GM12878 (cell line): ENCODE results near the gene SLC6A9. TPM values are rescaled to one million over a fixed set of nuclear protein-coding genes. Genes with fewer than 3 reads are reported as not detected.

Source experiments
- ATAC-seq: fragments of 200-7000 bp; cut with Tn5 transposase; 3 replicates; pipeline ENCODE4 v1.9.1; 2020; ENCODE audit warnings: mild to moderate bottlenecking, moderate library complexity
- BruUV-seq: library from RNA; stranded (reverse); fragments of 400-500 nt; replicated peaks from 2 replicates; lab custom pipeline; 2021; lab: Mats Ljungman, UMichigan
- CTCF ChIA-PET: fragments of 300-600 bp; sonication (Branson Sonifier 250); formaldehyde crosslinking; extraction: SDS; loops from one replicate; lab custom pipeline; 2021; ENCODE audit warnings: inconsistent platforms; lab: Yijun Ruan, JAX
- POLR2A ChIA-PET: fragments of 350-600 bp; formaldehyde crosslinking; extraction: SDS; loops from one replicate; lab custom pipeline; 2021; ENCODE audit warnings: inconsistent platforms; lab: Charles Lee
- RAD21 ChIA-PET: fragments of 300-600 bp; sonication (Branson Sonifier 250); formaldehyde crosslinking; loops from one replicate; lab custom pipeline; 2023; ENCODE audit warnings: antibody characterized with exemption; ENCODE audit not compliant: unreplicated experiment; lab: Charles Lee
- SMC1A ChIA-PET: fragments of 300-600 bp; sonication (Branson Sonifier 250); formaldehyde crosslinking; loops from one replicate; lab custom pipeline; 2023; ENCODE audit not compliant: unreplicated experiment, uncharacterized antibody; lab: Charles Lee
- DNase-seq: peaks from one replicate; pipeline ENCODE4 v3.0.0-alpha.2; 2011; ENCODE audit warnings: low read depth, low spot score
- FAIRE-seq: peaks from 3 replicates; lab custom pipeline; 2011; peaks lifted over from hg19 to GRCh38; lab: Jason Lieb, UNC
- H2AFZ ChIP-seq: 2 replicates; pipeline ENCODE4 v1.6.0; 2011; ENCODE audit warnings: low read depth, low read length, control low read depth; ENCODE audit not compliant: control insufficient read depth
- H3K27ac ChIP-seq: 2 replicates; pipeline ENCODE4 v1.5.1; 2011; ENCODE audit warnings: control low read depth; ENCODE audit not compliant: control insufficient read depth, insufficient read depth
- H3K27me3 ChIP-seq, 2 experiments: replicated peaks in 1 of 2; 2 replicates each; pipeline versions ENCODE4 v1.6.0 to v1.6.1; 2011; ENCODE audit warnings: low read length in 1 of 2; ENCODE audit not compliant: control insufficient read depth in 2 of 2, insufficient read depth in 2 of 2
- H3K36me3 ChIP-seq, 2 experiments: 2 replicates each; pipeline ENCODE4 v1.5.1; 2011; ENCODE audit warnings: low read length in 1 of 2; ENCODE audit not compliant: control insufficient read depth in 2 of 2, insufficient read depth in 2 of 2
- H3K4me1 ChIP-seq: 2 replicates; pipeline ENCODE4 v1.6.1; 2011; ENCODE audit warnings: mild to moderate bottlenecking, low read length, moderate library complexity, mixed read lengths; ENCODE audit not compliant: control insufficient read depth, insufficient read depth
- H3K4me2 ChIP-seq: 2 replicates; pipeline ENCODE4 v1.6.0; 2011; ENCODE audit warnings: control low read depth; ENCODE audit not compliant: control insufficient read depth, insufficient read depth
- H3K4me3 ChIP-seq: fragments of 200-600 bp; sonication (generic); 2 replicates; pipeline ENCODE4 v1.5.1; 2016
- H3K79me2 ChIP-seq: 2 replicates; pipeline ENCODE4 v1.6.0; 2011; ENCODE audit warnings: low read length; ENCODE audit not compliant: control insufficient read depth, insufficient read depth
- H3K9ac ChIP-seq: 2 replicates; pipeline ENCODE4 v1.8.0; 2011; ENCODE audit warnings: low read length, control low read depth, mixed read lengths; ENCODE audit not compliant: control insufficient read depth, insufficient read depth
- H3K9me3 ChIP-seq: replicated peaks from 3 replicates; pipeline ENCODE4 v1.5.1; 2011; ENCODE audit warnings: mild to moderate bottlenecking, low read length; ENCODE audit not compliant: control insufficient read depth, insufficient read depth
- H4K20me1 ChIP-seq: 2 replicates; pipeline ENCODE4 v1.6.0; 2011; ENCODE audit not compliant: control insufficient read depth, insufficient read depth
- BACH1 ChIP-seq: fragments of 450-650 bp; IDR thresholded peaks from 2 replicates; pipeline ENCODE4 v1.6.1; 2017; ENCODE audit warnings: mild to moderate bottlenecking, borderline replicate concordance
- BHLHE40 ChIP-seq, 2 experiments: fragments of 450-650 bp in 1 of 2; IDR thresholded peaks; 2 replicates each; pipeline ENCODE4 v1.6.1; 2011 to 2017; ENCODE audit warnings: low read depth in 2 of 2, borderline replicate concordance in 1 of 2, improper control_type of control experiment in 1 of 2, low read length in 1 of 2, mild to moderate bottlenecking in 1 of 2
- CUX1 ChIP-seq: IDR thresholded peaks from 2 replicates; pipeline ENCODE4 v1.6.1; 2012; ENCODE audit warnings: improper control_type of control experiment, low read depth, low read length; ENCODE audit not compliant: insufficient replicate concordance
- EZH2 ChIP-seq: IDR thresholded peaks from 2 replicates; pipeline ENCODE4 v1.6.1; 2012; ENCODE audit warnings: low read depth, mild to moderate bottlenecking, control low read depth, inconsistent platforms, low read length, borderline replicate concordance; ENCODE audit not compliant: control insufficient read depth
- GATAD2B ChIP-seq: fragments of 450-650 bp; conservative IDR thresholded peaks from 2 replicates; pipeline ENCODE4 v1.6.1; 2017; ENCODE audit warnings: low read depth, mild to moderate bottlenecking, moderate library complexity
- HDGF ChIP-seq: fragments of 450-650 bp; IDR thresholded peaks from 2 replicates; pipeline ENCODE4 v1.6.1; 2016; ENCODE audit warnings: antibody characterized with exemption
- RCOR1 ChIP-seq: conservative IDR thresholded peaks from 2 replicates; pipeline ENCODE4 v1.6.1; 2012; ENCODE audit warnings: low read depth, low read length, improper control_type of control experiment
- SP1 ChIP-seq: IDR thresholded peaks from one replicate; pipeline ENCODE4 v1.6.1; 2011; ENCODE audit warnings: low read depth, low read length
- ZNF592 ChIP-seq: fragments of 450-650 bp; IDR thresholded peaks from 2 replicates; pipeline ENCODE4 v1.6.1; 2017; ENCODE audit warnings: mild to moderate bottlenecking, moderate library complexity
- WGBS: methylation state at CpG from one replicate; pipeline ENCODE4 v1.1.6; 2016; ENCODE audit warnings: low lambda C conversion rate; ENCODE audit not compliant: insufficient replicate concordance, insufficient coverage; ENCODE audit errors: missing lambda C conversion rate; 5-methylcytosine and 5-hydroxymethylcytosine counted together
- in situ Hi-C: fragments of 300-500 bp; cut with MboI; formaldehyde crosslinking; loops from 9 replicates; pipeline ENCODE4 v1.14.3; 2018; ENCODE audit warnings: mixed read lengths
- intact Hi-C: fragments of 100-400 bp; cut with micrococcal nuclease; formaldehyde crosslinking; loops from one replicate; pipeline ENCODE4 v1.14.2; 2022; ENCODE audit not compliant: unreplicated experiment
- polyA plus RNA-seq, 11 experiments: library from polyadenylated mRNA; depleted of rRNA in 4 of 11; unstranded in 6 of 11; stranded (reverse) in 5 of 11; fragments of >200 nt; fragmentation: Nextera tagmentation in 4 of 11; fragmentation: Illumina TruSeq in 1 of 11; extraction: Ambion mirVana in 4 of 11; extraction: Trizol in 1 of 11; gene quantifications; 1 replicate in 1 of 11; 2 replicates in 10 of 11; pipeline versions ENCODE4 v1.2.1 to v1.2.3, GENCODE V29; 2011 to 2016; ENCODE audit warnings: inconsistent platforms in 2 of 11, missing spikeins in 2 of 11, low read depth in 1 of 11
- total RNA-seq, 4 experiments: library from RNA; depleted of rRNA in 3 of 4; stranded (reverse); fragments of >200 nt in 3 of 4; fragmentation: Illumina TruSeq in 1 of 4; extraction: Trizol in 1 of 4; gene quantifications; 2 replicates each; pipeline versions ENCODE4 v1.2.1 to v1.2.3, GENCODE V29; 2013 to 2021
- TF ChIP-seq, protein P1 (sequence below): fragments of 450-650 bp; IDR thresholded peaks from 2 replicates; pipeline ENCODE4 v1.6.1; 2014; ENCODE audit warnings: mild to moderate bottlenecking

The SLC6A9 gene
- total and polyA plus RNA-seq, 10 of the 15 experiments (the other 5 are each of a cell fraction or from before 2014, with no cell fraction given), result 0.02 to 2.0 (median 0.63) TPM

- H3K9me3 ChIP-seq, result no peaks in the 10 kb centered on the region
- CTCF ChIA-PET, result interaction anchor here (1.2 to 1.6 kb wide), 3 partner anchors 14 to 128 kb away, joined by 3 to 5 read pairs (median 3); no protein-coding TSS in a partner anchor
- in situ Hi-C loops (no loop called here), intact Hi-C loops (no loop called here)
- no peaks in the 10 kb centered on the region for H3K4me1 ChIP-seq
- H3K4me3 ChIP-seq, result no peak overlapping the region
- H3K4me2 ChIP-seq, result no peak overlapping the region
- no peaks in the 10 kb centered on the region for H3K79me2 ChIP-seq
- H4K20me1 ChIP-seq, result no peaks in the 10 kb centered on the region
- H3K9ac ChIP-seq, result no peak overlapping the region
- no peak for FAIRE-seq
- SMC1A ChIA-PET, result no interaction called here
- no peak for ATAC-seq
- H3K36me3 ChIP-seq, result no peaks in the 10 kb centered on the region
- 74% methylated on average over 2 of the region's 2 CpGs for WGBS
- POLR2A ChIA-PET, result interaction anchor here (0.7 kb wide), 1 partner anchor 217 kb away, joined by 4 read pairs; no protein-coding TSS in a partner anchor
- H3K27ac ChIP-seq, result no peak overlapping the region
- RAD21 ChIA-PET, result no interaction called here
- H2AFZ ChIP-seq, result no peak overlapping the region
- no peaks in the 10 kb centered on the region; a peak in 1 of 4 replicates for H3K27me3 ChIP-seq
- DNase-seq, result no peak
- BruUV-seq, result no TSS peak
- TF ChIP-seq CUX1 (no peak), BHLHE40 (IDR thresholded peaks at IDR 0.05; ENCODE audit: borderline replicate concordance in 1 of 2, low read depth in 2 of 2, low read length in 1 of 2) (no peak), RCOR1 (no peak), HDGF (no peak), BACH1 (no peak), EZH2 (no peak), ZNF592 (no peak), SP1 (no peak), GATAD2B (no peak)
- TF ChIP-seq, protein P1, sequence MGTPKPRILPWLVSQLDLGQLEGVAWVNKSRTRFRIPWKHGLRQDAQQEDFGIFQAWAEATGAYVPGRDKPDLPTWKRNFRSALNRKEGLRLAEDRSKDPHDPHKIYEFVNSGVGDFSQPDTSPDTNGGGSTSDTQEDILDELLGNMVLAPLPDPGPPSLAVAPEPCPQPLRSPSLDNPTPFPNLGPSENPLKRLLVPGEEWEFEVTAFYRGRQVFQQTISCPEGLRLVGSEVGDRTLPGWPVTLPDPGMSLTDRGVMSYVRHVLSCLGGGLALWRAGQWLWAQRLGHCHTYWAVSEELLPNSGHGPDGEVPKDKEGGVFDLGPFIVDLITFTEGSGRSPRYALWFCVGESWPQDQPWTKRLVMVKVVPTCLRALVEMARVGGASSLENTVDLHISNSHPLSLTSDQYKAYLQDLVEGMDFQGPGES, result no peak
Observed at GRCh38 chr1:44061857-44062256, 30.6 kb upstream of the SLC6A9 start.
